GM12891 (cell line): ENCODE measurements around the gene FAF1.

ENCODE experiments used
- POLR2A ChIP-seq: IDR thresholded peaks from 2 replicates; pipeline ENCODE4 v1.6.1; 2011; ENCODE audit warnings: low read depth, low read length, control low read depth
- TAF1 ChIP-seq: IDR thresholded peaks from 2 replicates; pipeline ENCODE4 v1.6.1; 2011; ENCODE audit warnings: low read depth, low read length, control low read depth

DNA sequence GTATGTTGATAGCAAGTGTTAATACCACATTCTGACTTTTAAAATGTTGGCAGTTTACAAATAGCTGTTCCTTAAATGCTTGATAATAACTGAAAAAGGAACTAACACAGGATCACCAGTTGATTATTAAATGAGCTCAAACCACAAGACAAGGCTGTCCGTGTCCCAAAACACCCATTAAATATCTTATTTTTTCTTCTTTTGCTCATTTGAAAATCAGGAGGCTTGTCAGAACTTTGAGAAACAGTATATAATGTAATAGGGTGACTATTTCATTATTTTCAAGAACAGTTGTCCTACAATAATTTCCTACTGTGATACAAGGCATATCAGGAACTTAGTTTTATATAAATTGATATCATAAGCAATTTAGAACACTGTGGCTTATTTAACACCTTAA lies 12.7 kb upstream of the FAF1 start:
- no peak for TF ChIP-seq TAF1
- no peak for TF ChIP-seq POLR2A
